Neural progenitor cell (in vitro differentiated cells): ENCODE measurements around the gene SLC25A34. TPM values are rescaled to one million over a fixed set of nuclear protein-coding genes. Genes with fewer than 3 reads are reported as not detected.

Source experiments
- DNase-seq: peaks from one replicate; pipeline ENCODE4 v3.0.0-alpha.2; 2016; ENCODE audit warnings: low spot score
- H2AFZ ChIP-seq: fragments of 200-600 bp; sonication (generic); replicated peaks from 2 replicates; pipeline ENCODE4 v1.6.1; 2016; ENCODE audit warnings: antibody characterized with exemption
- H3F3A ChIP-seq: fragments of 200-600 bp; sonication (generic); 2 replicates; pipeline ENCODE4 v1.6.1; 2016; ENCODE audit warnings: antibody characterized with exemption, low read depth
- H3K27ac ChIP-seq: fragments of 200-600 bp; sonication (generic); 2 replicates; pipeline ENCODE4 v1.5.1; 2016; ENCODE audit warnings: mild to moderate bottlenecking
- H3K27me3 ChIP-seq: fragments of 200-600 bp; sonication (generic); 2 replicates; pipeline ENCODE4 v1.6.1; 2016; ENCODE audit warnings: mild to moderate bottlenecking, moderate library complexity
- H3K36me3 ChIP-seq: fragments of 200-600 bp; sonication (generic); 2 replicates; pipeline ENCODE4 v1.5.1; 2016
- H3K4me1 ChIP-seq: fragments of 200-600 bp; sonication (generic); 2 replicates; pipeline ENCODE4 v1.6.1; 2016; ENCODE audit warnings: mixed run types
- H3K4me2 ChIP-seq: fragments of 200-600 bp; sonication (generic); 2 replicates; pipeline ENCODE4 v1.6.1; 2016
- H3K4me3 ChIP-seq: fragments of 200-600 bp; sonication (generic); 2 replicates; pipeline ENCODE4 v1.5.1; 2016
- H3K79me2 ChIP-seq: fragments of 200-600 bp; sonication (generic); 2 replicates; pipeline ENCODE4 v1.6.1; 2016; ENCODE audit warnings: low read depth
- H3K9ac ChIP-seq: fragments of 200-600 bp; sonication (generic); 2 replicates; pipeline ENCODE4 v1.6.1; 2016
- H3K9me3 ChIP-seq: fragments of 200-600 bp; sonication (generic); 2 replicates; pipeline ENCODE4 v1.5.1; 2016; ENCODE audit warnings: low read depth
- H4K20me1 ChIP-seq: fragments of 200-600 bp; sonication (generic); 2 replicates; pipeline ENCODE4 v1.6.1; 2016; ENCODE audit warnings: low read depth
- H3K27ac Mint-ChIP-seq: 3 replicates; pipeline ENCODE4 v1.8.0; 2021; ENCODE audit warnings: mixed read lengths
- H3K27me3 Mint-ChIP-seq: 2 replicates; pipeline ENCODE4 v1.8.0; 2022; ENCODE audit warnings: low read depth, mild to moderate bottlenecking, inconsistent platforms, moderate library complexity, mixed read lengths; ENCODE audit not compliant: insufficient read depth
- H3K36me3 Mint-ChIP-seq: 3 replicates; pipeline ENCODE4 v1.8.0; 2021; ENCODE audit warnings: mixed read lengths
- H3K4me1 Mint-ChIP-seq: 3 replicates; pipeline ENCODE4 v1.8.0; 2021; ENCODE audit warnings: mixed read lengths
- H3K4me3 Mint-ChIP-seq: 3 replicates; pipeline ENCODE4 v1.8.0; 2021; ENCODE audit warnings: mild to moderate bottlenecking, moderate library complexity, mixed read lengths
- H3K9me3 Mint-ChIP-seq: 3 replicates; pipeline ENCODE4 v1.8.0; 2020; ENCODE audit warnings: mixed read lengths
- EZH2 ChIP-seq: fragments of 200-600 bp; sonication (generic); IDR thresholded peaks from 2 replicates; pipeline ENCODE4 v1.6.1; 2017; ENCODE audit warnings: antibody characterized with exemption, mild to moderate bottlenecking, moderate library complexity
- EZH2phosphoT487 ChIP-seq: fragments of 200-600 bp; sonication (generic); IDR thresholded peaks from 2 replicates; pipeline ENCODE4 v1.6.1; 2017; ENCODE audit warnings: antibody characterized with exemption
- total RNA-seq: library from RNA; depleted of rRNA; stranded (reverse); fragments of >200 nt; gene quantifications from 2 replicates; pipeline ENCODE4 v1.2.3, GENCODE V29; 2015; ENCODE audit warnings: low replicate concordance
- TF ChIP-seq, protein P1 (sequence below): fragments of 200-600 bp; sonication (generic); IDR thresholded peaks from 2 replicates; pipeline ENCODE4 v1.5.1; 2017; ENCODE audit warnings: antibody characterized with exemption, mild to moderate bottlenecking

The SLC25A34 gene
- total RNA-seq, 1 donor from 2014 or later, result 0.34 TPM

DNA sequence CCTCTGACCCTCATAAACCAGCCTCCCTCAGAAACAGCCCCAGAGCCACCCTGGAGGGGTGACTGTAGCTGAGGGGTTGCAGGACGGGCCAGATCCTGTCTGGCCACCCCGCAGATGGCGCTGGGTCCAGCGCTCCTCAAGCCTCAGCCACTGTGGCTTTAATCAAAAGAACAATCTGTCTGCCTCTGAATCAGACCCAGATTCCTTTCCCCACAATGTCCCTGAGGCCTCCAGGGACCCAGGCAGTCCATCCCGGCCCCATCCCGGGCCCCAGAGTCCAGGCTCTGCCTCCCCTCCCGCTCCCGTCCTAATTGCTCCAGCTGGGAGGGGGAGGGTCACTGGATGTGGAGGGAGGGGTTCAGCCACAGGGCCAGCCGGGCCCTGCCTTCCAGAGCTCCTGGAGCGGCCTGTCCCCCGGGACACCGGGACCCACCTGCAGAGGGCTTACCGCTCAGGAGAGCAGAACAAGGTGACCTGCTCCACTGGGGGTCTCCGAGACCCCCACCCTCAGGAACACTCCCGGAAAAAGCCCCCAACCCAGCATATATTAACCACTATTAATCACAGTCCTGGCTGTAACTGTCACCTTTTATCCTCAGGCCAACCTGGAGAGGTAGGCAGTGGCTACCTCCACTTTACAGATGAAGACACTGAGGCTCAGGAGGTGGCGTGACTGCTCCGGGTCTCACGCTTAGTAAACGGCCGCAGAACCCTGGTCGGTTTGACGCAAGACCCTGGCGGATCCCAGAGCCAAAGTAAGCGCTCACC is 21.7 kb downstream of the SLC25A34 start:
- Histone ChIP-seq H3K9ac (no peak overlapping the region), H3K4me3 (peak overlapping the region; percentile 89), H3K27ac (no peak overlapping the region), H3K4me1 (peaks cover 54% of the 10 kb centered on the region), H3K36me3 (no peaks in the 10 kb centered on the region), H3K9me3 (no peaks in the 10 kb centered on the region), H2AFZ (peak overlapping the region; percentile 79), H3F3A (peaks cover 61% of the 10 kb centered on the region), H3K79me2 (no peaks in the 10 kb centered on the region), H3K27me3 (peaks cover 55% of the 10 kb centered on the region), H3K4me2 (peak overlapping the region; percentile 99), H4K20me1 (peaks cover 21% of the 10 kb centered on the region)
- peaks cover 38% of the 10 kb centered on the region for H3K4me1 Mint-ChIP-seq
- peak; percentile 73 for DNase-seq
- H3K27ac Mint-ChIP-seq, result peak overlapping the region; percentile 46
- no peaks in the 10 kb centered on the region for H3K36me3 Mint-ChIP-seq
- TF ChIP-seq EZH2phosphoT487 (no peak), EZH2 (no peak)
- TF ChIP-seq, protein P1, sequence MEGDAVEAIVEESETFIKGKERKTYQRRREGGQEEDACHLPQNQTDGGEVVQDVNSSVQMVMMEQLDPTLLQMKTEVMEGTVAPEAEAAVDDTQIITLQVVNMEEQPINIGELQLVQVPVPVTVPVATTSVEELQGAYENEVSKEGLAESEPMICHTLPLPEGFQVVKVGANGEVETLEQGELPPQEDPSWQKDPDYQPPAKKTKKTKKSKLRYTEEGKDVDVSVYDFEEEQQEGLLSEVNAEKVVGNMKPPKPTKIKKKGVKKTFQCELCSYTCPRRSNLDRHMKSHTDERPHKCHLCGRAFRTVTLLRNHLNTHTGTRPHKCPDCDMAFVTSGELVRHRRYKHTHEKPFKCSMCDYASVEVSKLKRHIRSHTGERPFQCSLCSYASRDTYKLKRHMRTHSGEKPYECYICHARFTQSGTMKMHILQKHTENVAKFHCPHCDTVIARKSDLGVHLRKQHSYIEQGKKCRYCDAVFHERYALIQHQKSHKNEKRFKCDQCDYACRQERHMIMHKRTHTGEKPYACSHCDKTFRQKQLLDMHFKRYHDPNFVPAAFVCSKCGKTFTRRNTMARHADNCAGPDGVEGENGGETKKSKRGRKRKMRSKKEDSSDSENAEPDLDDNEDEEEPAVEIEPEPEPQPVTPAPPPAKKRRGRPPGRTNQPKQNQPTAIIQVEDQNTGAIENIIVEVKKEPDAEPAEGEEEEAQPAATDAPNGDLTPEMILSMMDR, result no peak
- H3K4me3 Mint-ChIP-seq, result peak overlapping the region; percentile 85
- no peaks in the 10 kb centered on the region for H3K9me3 Mint-ChIP-seq
- H3K27me3 Mint-ChIP-seq, result peaks cover 20% of the 10 kb centered on the region

DNA sequence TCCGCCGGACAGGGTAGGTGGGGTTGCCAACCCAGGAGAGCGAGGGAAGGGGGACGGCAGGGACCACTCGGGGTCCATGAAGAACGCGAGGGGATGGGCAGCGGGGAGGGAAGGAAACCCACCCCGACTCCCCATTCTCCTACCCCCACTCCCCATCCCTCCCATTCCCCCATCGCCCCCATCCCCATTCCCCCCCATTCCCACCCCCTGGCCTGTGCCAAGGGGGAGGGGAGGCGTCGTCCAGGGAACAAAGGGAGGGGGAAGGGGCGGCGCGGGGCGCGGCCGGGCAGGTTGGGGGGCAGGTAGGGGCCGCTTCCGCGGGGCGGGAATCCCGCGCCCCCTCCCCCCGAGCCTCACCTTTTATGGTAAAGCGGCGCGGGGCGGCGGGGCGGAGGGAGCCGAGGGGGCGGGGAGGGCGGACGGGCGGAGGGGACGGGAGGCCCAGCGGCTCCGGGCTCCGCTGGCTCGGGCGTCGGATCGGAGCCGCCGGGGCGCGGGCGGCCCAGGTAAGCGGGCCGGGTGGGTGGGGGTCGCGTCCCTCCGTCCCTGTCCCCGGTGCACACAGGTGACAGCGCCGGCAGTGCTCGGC is 22.4 kb downstream of the SLC25A34 start, which contains the start of gene FBLIM1:
FBLIM1 (plus strand) TSS at position 453 of the 589 bp plus-strand sequence. CDS start 6,189 bp downstream, outside the sequence.
- Mint-ChIP-seq H3K27ac (peak within 1 kb of the TSS; percentile 46), H3K4me3 (peak within 1 kb of the TSS; percentile 86), H3K36me3 (no peaks in the 10 kb centered on the region), H3K4me1 (peaks cover 38% of the 10 kb centered on the region), H3K27me3 (peaks cover 21% of the 10 kb centered on the region), H3K9me3 (no peaks in the 10 kb centered on the region)
- H2AFZ ChIP-seq, result peak within 1 kb of the TSS; percentile 79
- no peak within 1 kb of the TSS for H3K9ac ChIP-seq
- H3K9me3 ChIP-seq, result no peaks in the 10 kb centered on the region
- H3K27ac ChIP-seq, result no peak within 1 kb of the TSS
- H3F3A ChIP-seq, result peaks cover 61% of the 10 kb centered on the region
- H3K4me1 ChIP-seq, result peaks cover 54% of the 10 kb centered on the region
- DNase-seq, result peak; percentile 72
- peak within 1 kb of the TSS; percentile 89 for H3K4me3 ChIP-seq
- TF ChIP-seq, protein P1, result no peak
- peak within 1 kb of the TSS; percentile 99 for H3K4me2 ChIP-seq
- peaks cover 21% of the 10 kb centered on the region for H4K20me1 ChIP-seq
- H3K79me2 ChIP-seq, result no peaks in the 10 kb centered on the region
- no peaks in the 10 kb centered on the region for H3K36me3 ChIP-seq
- H3K27me3 ChIP-seq, result peaks cover 55% of the 10 kb centered on the region

DNA sequence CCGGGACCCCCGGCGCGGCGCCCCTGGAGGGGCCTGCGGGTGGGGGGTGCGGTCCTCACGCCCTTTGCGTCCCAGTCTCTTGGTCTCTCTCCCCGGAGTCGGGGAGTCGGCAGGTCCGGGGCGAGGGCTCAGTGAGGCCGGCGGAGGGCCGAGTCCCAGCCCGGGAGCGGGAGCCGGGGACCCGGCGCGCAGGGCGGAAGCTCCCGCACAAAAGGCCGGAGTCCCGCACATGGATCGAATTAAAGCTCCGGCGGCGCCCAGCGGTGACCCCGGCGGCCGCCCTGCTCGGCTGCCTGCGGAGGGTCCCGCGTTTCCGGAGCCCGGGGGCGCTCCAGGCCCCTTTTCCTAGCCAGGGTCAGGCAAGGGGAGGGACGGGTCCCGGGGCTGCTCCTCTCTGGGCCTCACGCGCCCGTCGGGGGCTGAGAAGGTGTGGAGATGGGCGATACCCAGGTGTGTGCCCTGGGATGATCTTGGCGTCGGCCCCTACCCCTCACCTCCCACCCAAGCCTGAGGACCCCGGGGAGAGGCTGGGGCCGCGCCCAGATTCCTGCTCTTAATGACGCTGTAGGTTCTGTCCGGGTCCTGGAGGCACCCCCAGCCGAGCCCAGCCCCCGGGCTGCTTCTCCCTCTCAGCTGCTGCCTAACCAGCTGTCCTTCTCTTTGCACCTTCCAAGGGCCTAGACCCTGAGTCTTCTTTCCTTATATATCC is 23.0 kb downstream of the SLC25A34 start:
- Mint-ChIP-seq H3K27me3 (peaks cover 21% of the 10 kb centered on the region), H3K4me3 (peak overlapping the region; percentile 86), H3K27ac (no peak overlapping the region), H3K4me1 (peaks cover 38% of the 10 kb centered on the region), H3K36me3 (no peaks in the 10 kb centered on the region), H3K9me3 (no peaks in the 10 kb centered on the region)
- H3K79me2 ChIP-seq, result no peaks in the 10 kb centered on the region
- H3K9ac ChIP-seq, result no peak overlapping the region
- peaks cover 55% of the 10 kb centered on the region for H3K27me3 ChIP-seq
- peak; percentile 72 for DNase-seq
- peak overlapping the region; percentile 89 for H3K4me3 ChIP-seq
- no peak overlapping the region for H3K27ac ChIP-seq
- peak; percentile 40 for TF ChIP-seq EZH2
- TF ChIP-seq, protein P1, result no peak
- peak; percentile 59 for TF ChIP-seq EZH2phosphoT487
- peaks cover 21% of the 10 kb centered on the region for H4K20me1 ChIP-seq
- H3K36me3 ChIP-seq, result no peaks in the 10 kb centered on the region
- peaks cover 54% of the 10 kb centered on the region for H3K4me1 ChIP-seq
- peak overlapping the region; percentile 79 for H2AFZ ChIP-seq
- H3F3A ChIP-seq, result peaks cover 61% of the 10 kb centered on the region
- no peaks in the 10 kb centered on the region for H3K9me3 ChIP-seq
- H3K4me2 ChIP-seq, result peak overlapping the region; percentile 99
